Bronchial epithelial cell (primary cell): ENCODE data around the gene ARSJ. TPM values are rescaled to one million over a fixed set of nuclear protein-coding genes. Genes with fewer than 3 reads are reported as not detected.

ENCODE experiments used
- DNase-seq: peaks from one replicate; pipeline ENCODE4 v3.0.0-alpha.2; 2010; ENCODE audit warnings: low read depth
- FAIRE-seq: peaks from 2 replicates; lab custom pipeline; 2011; peaks lifted over from hg19 to GRCh38; lab: Jason Lieb, UNC
- H3K27me3 ChIP-seq: 2 replicates; pipeline ENCODE4 v1.5.1; 2011; ENCODE audit warnings: low read length; ENCODE audit not compliant: control insufficient read depth, insufficient read depth
- H3K36me3 ChIP-seq: 2 replicates; pipeline ENCODE4 v1.5.1; 2011; ENCODE audit warnings: low read length; ENCODE audit not compliant: control insufficient read depth, insufficient read depth
- H3K4me3 ChIP-seq: 2 replicates; pipeline ENCODE4 v1.5.1; 2011; ENCODE audit warnings: mild to moderate bottlenecking, low read depth, low read length, control low read depth
- total RNA-seq: library from RNA; depleted of rRNA; stranded (reverse); fragments of >200 nt; gene quantifications from 2 replicates; pipeline ENCODE4 v1.2.1, GENCODE V29; 2014
- TF ChIP-seq, protein P1 (sequence below): IDR thresholded peaks from 2 replicates; pipeline ENCODE4 v1.5.1; 2011; ENCODE audit warnings: mild to moderate bottlenecking, moderate library complexity, low read length, control low read depth, inconsistent platforms; ENCODE audit not compliant: insufficient read depth, severe bottlenecking

ARSJ gene
- total RNA-seq, 1 donor from 2014 or later: 29.0 TPM

DNA sequence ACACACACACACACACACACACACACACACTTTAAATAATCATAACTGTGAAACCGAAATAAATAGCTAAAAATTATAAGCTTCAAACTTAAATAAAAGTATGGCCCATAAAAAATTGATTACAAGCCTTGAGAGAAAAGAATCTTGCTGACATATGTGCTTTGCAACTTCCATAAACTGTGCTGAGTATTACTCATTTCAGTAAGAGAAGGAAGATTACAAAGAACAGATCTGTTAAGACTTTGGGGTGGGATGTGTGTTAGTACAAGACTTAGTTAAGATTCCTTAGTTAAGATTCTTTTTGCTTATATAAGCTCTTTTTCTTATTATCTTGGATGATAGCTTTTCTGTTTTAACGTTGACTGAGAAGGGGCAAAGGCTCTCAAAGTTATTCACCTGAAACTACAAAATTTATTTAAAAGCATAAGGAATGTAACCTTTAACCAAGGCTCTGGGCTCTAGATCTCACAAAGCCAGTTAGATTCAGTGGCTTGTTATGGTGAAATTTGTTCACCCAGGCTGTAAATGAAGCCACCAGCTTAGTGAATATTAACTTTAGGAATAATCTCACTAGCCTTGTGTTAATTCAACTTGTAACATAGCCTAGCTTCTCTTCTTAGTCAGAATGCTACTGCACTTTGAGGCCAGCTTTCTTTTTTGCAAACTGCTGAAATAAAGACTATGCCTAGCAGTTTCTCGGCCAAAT lies 58.2 kb downstream of the ARSJ start:
- Histone ChIP-seq H3K4me3 (no peak overlapping the region), H3K36me3 (no peaks in the 10 kb centered on the region), H3K27me3 (no peaks in the 10 kb centered on the region)
- FAIRE-seq: no peak
- DNase-seq: peak; percentile 34
- TF ChIP-seq, protein P1, sequence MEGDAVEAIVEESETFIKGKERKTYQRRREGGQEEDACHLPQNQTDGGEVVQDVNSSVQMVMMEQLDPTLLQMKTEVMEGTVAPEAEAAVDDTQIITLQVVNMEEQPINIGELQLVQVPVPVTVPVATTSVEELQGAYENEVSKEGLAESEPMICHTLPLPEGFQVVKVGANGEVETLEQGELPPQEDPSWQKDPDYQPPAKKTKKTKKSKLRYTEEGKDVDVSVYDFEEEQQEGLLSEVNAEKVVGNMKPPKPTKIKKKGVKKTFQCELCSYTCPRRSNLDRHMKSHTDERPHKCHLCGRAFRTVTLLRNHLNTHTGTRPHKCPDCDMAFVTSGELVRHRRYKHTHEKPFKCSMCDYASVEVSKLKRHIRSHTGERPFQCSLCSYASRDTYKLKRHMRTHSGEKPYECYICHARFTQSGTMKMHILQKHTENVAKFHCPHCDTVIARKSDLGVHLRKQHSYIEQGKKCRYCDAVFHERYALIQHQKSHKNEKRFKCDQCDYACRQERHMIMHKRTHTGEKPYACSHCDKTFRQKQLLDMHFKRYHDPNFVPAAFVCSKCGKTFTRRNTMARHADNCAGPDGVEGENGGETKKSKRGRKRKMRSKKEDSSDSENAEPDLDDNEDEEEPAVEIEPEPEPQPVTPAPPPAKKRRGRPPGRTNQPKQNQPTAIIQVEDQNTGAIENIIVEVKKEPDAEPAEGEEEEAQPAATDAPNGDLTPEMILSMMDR: no peak

DNA sequence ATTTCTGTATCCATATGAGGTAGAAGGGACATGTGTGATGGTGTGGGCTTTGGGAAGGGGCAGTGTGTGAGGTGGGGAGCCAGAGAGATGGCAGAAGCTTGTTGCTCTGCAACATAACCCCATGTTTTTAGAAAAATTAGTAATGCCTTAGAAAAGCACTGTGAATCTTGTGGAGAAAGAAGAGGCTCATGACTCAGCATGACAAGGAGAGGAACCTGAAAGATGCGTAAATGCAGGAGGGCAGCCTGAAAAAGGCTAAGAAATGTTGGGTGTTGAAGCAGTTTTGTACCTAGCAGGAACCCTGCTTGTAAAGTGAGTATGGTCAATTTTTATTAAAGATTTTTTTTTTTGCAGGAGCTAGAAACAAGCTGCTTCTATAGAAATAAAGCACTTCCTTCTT lies 59.8 kb downstream of the ARSJ start:
- Histone ChIP-seq H3K36me3 (no peaks in the 10 kb centered on the region), H3K27me3 (no peaks in the 10 kb centered on the region), H3K4me3 (no peak overlapping the region)
- DNase-seq (peak; percentile 54), FAIRE-seq (no peak)
- TF ChIP-seq, protein P1: no peak

DNA sequence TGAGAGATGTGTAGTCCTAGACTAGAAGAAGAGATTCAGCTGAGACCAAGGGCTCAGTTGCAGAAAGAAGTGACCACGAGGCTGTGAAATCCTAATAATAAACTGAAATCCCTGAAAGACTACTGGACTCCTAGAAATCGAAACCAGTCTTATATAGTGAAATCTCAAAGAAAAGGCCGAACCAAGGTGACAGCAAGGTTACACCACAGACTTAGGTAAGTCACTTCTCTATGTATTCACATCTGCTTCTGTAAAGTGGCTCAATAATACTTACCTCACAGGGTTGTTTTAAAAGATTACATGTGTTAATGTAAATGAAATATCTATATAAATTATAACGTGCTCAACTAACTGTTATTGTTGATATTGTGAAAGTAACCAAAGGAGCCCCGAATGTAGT lies 60.3 kb downstream of the ARSJ start:
- Histone ChIP-seq H3K4me3 (no peak overlapping the region), H3K36me3 (no peaks in the 10 kb centered on the region), H3K27me3 (no peaks in the 10 kb centered on the region)
- DNase-seq (no peak), FAIRE-seq (no peak)
- TF ChIP-seq, protein P1: no peak

DNA sequence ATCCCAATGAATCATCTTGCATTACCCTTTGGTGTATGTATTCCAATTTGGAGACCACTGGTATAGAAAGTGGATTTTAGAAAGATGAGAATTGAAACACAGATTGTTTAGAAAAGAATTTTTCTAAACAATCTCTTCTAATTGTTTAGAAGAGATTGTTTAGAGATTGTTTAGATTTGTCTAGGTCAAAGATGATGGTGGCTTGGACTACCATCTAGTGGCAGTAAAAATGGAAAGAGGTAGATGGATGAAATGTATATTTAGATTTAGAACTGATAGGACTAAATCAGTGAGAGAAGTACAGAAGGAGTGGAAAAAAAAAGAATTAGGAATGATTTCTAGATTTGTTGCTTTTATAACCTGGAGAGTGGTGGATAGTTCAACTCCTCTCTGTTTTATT lies 70.6 kb downstream of the ARSJ start:
- TF ChIP-seq, protein P1: no peak
- DNase-seq (no peak), FAIRE-seq (no peak)
- Histone ChIP-seq H3K27me3 (no peaks in the 10 kb centered on the region), H3K36me3 (no peaks in the 10 kb centered on the region), H3K4me3 (no peak overlapping the region)

DNA sequence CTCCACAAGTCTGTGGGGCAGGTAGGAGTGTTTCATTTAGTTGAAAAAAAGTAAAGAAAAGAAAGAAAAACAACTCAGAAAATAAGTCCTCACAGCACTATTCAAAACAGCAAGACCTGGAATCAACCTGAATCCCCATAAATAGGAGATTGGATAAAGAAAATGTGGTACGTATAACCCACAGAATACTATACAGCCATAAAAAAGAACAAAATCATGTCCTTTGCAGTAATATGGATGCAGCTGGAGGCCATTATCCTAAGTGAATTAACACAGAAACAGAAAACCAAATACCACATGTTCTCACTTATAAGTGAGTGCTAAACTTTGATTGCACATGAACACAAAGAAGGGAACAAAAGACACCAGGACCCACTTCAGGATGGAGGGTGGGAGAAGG lies 71.9 kb downstream of the ARSJ start:
- Histone ChIP-seq H3K36me3 (no peaks in the 10 kb centered on the region), H3K4me3 (no peak overlapping the region), H3K27me3 (no peaks in the 10 kb centered on the region)
- DNase-seq (no peak), FAIRE-seq (no peak)
- TF ChIP-seq, protein P1: no peak

DNA sequence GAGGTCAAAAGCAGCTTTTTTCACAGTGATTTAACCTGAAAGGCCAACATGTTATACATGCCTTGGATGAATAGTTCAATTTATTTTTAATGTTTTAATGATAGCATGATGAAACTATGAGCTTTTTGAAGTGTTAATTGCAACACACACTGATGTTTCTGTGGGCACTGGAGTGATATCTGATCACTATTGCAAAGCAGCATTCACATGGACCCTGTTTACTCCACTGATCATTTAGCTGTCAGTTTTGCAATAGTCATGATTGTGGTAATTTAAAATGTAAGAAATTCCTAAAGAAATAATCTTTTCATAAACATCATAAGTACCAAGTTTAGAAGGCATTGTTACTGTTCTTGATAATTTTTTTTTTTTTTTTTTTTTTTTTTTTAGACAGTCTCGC lies 74.1 kb downstream of the ARSJ start:
- no peaks in the 10 kb centered on the region for H3K36me3 ChIP-seq
- TF ChIP-seq, protein P1: no peak
- no peaks in the 10 kb centered on the region for H3K27me3 ChIP-seq
- no peak overlapping the region for H3K4me3 ChIP-seq
- FAIRE-seq (no peak), DNase-seq (no peak)
